Fibroblast of gingiva (primary cell): ENCODE results near the gene KLK3.
"Not testable (repeated sequence)": the region's sequence is repeated elsewhere in the genome, so short reads cannot be mapped to it uniquely, and the experiment has no call there.

Source experiments
- DNase-seq: peaks from one replicate; pipeline ENCODE4 v3.0.0-alpha.2; 2011; ENCODE audit warnings: low read depth

Gene KLK3

GRCh38 chr19:50861496-50862286, 7.0 kb downstream of the KLK3 start:
- DNase-seq: no peak

GRCh38 chr19:50869479-50869878, 14.8 kb downstream of the KLK3 start:
- DNase-seq: no peak

GRCh38 chr19:50870417-50871089, 15.8 kb downstream of the KLK3 start:
- DNase-seq: no peak

GRCh38 chr19:50873056-50873455, 18.3 kb downstream of the KLK3 start, which contains the start of gene KLK2:
KLK2 (plus strand) TSS chr19:50873439; CDS start chr19:50873474, 35 bp downstream.
- no peak for DNase-seq

GRCh38 chr19:50874211-50874610, 19.5 kb downstream of the KLK3 start:
- no peak for DNase-seq

- no peak for DNase-seq
Observed at GRCh38 chr19:50875795-50876422, 21.2 kb downstream of the KLK3 start.

- no peak for DNase-seq
Observed at GRCh38 chr19:50876456-50876855, 21.7 kb downstream of the KLK3 start.

GRCh38 chr19:50877338-50877737, 22.6 kb downstream of the KLK3 start:
- no peak for DNase-seq

- no peak for DNase-seq
Observed at GRCh38 chr19:50878851-50879250, 24.1 kb downstream of the KLK3 start.

- no peak for DNase-seq
Observed at GRCh38 chr19:50880241-50880640, 25.5 kb downstream of the KLK3 start.

GRCh38 chr19:50882188-50882587, 27.5 kb downstream of the KLK3 start:
- no peak for DNase-seq

- no peak for DNase-seq
Observed at GRCh38 chr19:50889638-50890037, 34.9 kb downstream of the KLK3 start.

- no peak for DNase-seq
Observed at GRCh38 chr19:50890422-50891252, 35.9 kb downstream of the KLK3 start.

- no peak for DNase-seq
Observed at GRCh38 chr19:50891253-50891625, 36.5 kb downstream of the KLK3 start.

GRCh38 chr19:50893047-50893736, 38.5 kb downstream of the KLK3 start:
- DNase-seq: no peak

- no peak for DNase-seq
Observed at GRCh38 chr19:50894478-50895356, 40.0 kb downstream of the KLK3 start.

GRCh38 chr19:50896089-50896590, 41.4 kb downstream of the KLK3 start:
- DNase-seq: not testable (repeated sequence)

- DNase-seq: no peak
Observed at GRCh38 chr19:50896591-50897190, 42.0 kb downstream of the KLK3 start.

GRCh38 chr19:50897191-50897607, 42.5 kb downstream of the KLK3 start:
- DNase-seq: no peak

- DNase-seq: no peak
Observed at GRCh38 chr19:50897612-50898011, 42.9 kb downstream of the KLK3 start.
